NCI-H774 (cell line): Measurements from ENCODE around the gene CAMTA1.
"Not testable (repeated sequence)": the region's sequence is repeated elsewhere in the genome, so short reads cannot be mapped to it uniquely, and the experiment has no call there.

ENCODE experiments used
- DNase-seq: peaks from one replicate; lab custom pipeline; 2025; lab: John Stamatoyannopoulos, UW

CAMTA1 gene

DNA sequence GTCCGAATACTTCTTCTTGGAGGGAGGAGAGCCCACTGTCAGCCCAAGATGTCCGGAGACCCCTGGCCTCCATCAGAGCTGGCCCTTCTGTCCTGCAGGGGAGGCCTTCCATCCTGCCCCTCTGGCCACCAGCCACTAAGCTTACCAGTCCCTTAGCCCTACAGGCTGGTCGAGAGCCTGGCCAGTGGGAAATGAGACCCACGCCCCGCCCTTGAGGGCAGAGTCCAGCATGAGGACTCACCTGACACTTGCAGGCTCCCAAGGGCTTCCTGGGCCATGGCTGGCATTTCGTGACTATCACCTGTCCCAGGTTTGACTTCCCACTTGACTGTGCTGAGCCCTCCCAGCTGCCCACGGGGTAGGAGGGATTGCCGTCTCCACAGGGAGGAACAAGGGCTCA is 624.0 kb downstream of the CAMTA1 start:
- DNase-seq = no peak

GRCh38 chr1:7410156-7410555 is 624.9 kb downstream of the CAMTA1 start:
- DNase-seq = no peak

GRCh38 chr1:7417618-7418017 is 632.4 kb downstream of the CAMTA1 start:
- DNase-seq = not testable (repeated sequence)

- no peak for DNase-seq
Measured at GRCh38 chr1:7418442-7419080, 633.3 kb downstream of the CAMTA1 start.

GRCh38 chr1:7420098-7420445 is 634.8 kb downstream of the CAMTA1 start:
- no peak for DNase-seq

GRCh38 chr1:7420470-7421100 is 635.3 kb downstream of the CAMTA1 start:
- no peak for DNase-seq

GRCh38 chr1:7421471-7422075 is 636.3 kb downstream of the CAMTA1 start:
- DNase-seq = no peak

- no peak for DNase-seq
Measured at GRCh38 chr1:7422081-7422480, 636.8 kb downstream of the CAMTA1 start.

DNA sequence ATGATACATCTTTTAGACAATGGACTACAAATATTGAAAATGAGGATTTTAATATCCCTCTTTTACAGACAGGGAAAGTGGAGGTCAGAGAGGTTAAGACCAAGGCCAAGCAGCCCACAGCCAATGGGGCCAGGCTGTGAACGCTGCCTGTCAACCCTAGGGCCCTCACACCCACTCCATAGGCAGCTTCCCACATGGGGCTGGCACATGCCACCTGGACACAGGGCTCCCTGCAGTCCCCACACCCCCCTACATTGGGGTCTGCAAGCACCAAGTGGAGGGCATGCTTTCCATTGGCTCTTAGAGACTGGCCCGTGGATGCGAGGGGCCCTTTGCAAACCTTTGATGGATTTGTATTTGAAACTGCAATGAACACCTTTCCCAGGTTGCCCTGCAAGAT is 637.3 kb downstream of the CAMTA1 start:
- no peak for DNase-seq

GRCh38 chr1:7422966-7423365 is 637.7 kb downstream of the CAMTA1 start:
- DNase-seq = no peak

DNA sequence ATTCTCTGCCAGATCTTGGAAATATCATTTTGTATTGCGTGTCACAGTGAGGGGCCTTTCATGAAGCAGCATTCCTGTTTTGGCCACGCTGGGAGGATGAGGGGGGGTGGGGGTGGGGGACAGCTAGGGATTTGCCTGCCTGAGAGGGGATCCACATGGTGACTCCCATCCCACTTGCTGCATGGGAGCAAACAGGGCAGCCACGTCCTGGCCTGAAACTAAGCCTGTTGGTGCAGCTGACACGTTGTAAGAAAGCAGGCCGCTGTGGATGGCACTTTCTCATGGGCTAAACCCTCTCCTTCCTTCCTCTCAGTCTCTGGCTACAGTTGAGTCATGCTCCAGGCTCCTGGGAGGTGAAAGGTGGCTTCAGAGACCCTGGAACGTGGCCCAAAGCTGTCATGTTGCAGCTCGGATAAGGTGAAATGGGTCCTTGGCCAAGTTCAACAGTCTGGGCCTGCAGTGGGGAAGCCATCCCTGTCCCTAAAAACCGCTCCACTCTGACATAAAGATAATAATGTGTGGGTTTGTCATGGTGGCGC is 639.2 kb downstream of the CAMTA1 start:
- DNase-seq = no peak

- no peak for DNase-seq
Measured at GRCh38 chr1:7425229-7425628, 640.0 kb downstream of the CAMTA1 start.

GRCh38 chr1:7425771-7426170 is 640.5 kb downstream of the CAMTA1 start:
- DNase-seq = no peak

- no peak for DNase-seq
Measured at GRCh38 chr1:7426780-7427604, 641.7 kb downstream of the CAMTA1 start.

- no peak for DNase-seq
Measured at GRCh38 chr1:7427605-7428300, 642.5 kb downstream of the CAMTA1 start.

GRCh38 chr1:7429290-7429689 is 644.0 kb downstream of the CAMTA1 start:
- no peak for DNase-seq

DNA sequence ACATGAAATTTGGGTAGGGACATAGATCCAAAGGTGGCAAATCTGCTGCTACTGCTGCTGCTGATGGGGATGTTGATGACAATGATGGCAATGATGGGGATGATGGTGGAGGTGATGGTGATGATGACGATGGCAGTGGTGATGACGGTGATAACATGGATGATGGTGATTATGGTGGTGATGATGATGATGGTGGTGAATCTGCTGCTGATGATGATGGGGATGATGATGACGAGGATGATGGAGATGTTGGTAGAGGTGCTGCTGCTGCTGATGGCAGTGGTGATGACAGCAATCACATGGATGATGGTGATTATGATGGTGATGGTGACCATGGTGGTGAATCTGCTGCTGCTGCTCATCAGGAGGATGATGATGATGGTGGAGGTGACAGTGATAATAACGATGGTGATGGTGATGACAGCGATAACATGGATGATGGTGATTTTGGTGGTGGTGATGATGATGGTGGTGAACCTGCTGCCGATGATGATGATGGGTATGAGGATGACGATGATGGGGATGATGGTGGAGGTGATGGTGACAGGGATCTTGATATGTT is 644.9 kb downstream of the CAMTA1 start:
- DNase-seq = no peak

GRCh38 chr1:7430691-7431090 is 645.4 kb downstream of the CAMTA1 start:
- no peak for DNase-seq

DNA sequence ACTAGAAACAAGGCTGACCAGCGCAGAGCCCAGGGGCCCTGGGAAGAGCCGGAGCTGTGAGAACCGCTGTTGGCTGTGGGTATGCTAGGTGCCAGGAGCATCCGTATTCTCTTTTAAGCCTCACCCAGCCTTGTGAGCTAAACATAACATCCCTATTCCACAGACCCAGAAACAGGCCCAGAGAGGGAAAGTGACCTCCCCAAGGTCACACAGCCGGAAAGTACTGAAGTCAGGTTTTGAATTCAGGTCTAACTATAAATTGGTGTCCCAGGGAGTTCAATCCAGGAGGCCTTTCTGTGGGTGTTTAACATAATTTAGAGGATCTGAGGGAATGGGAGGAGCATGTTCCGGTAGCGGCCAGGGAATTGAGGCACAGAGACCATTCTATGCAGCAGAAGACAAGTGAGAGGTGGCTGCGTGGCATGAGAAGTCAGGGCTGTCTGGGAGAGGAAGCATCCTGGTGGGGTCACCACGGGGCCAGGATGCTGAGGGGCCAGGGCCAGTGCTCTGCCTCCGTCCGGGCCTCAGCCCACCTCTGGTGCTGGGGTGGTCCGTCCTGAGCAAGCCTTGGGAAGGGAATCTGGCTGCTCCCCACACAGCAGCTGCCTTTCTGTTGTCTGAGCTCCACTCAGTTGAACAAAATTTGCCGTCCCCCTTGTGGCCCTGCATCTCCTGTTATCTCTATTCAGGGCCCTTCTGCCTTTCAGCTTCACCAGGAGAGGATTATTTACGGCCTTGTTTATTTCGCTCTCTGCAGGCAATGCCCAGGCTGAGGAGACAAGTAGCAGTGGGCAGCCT is 647.0 kb downstream of the CAMTA1 start:
- DNase-seq = no peak

GRCh38 chr1:7432900-7433380 is 647.7 kb downstream of the CAMTA1 start:
- DNase-seq = no peak

DNA sequence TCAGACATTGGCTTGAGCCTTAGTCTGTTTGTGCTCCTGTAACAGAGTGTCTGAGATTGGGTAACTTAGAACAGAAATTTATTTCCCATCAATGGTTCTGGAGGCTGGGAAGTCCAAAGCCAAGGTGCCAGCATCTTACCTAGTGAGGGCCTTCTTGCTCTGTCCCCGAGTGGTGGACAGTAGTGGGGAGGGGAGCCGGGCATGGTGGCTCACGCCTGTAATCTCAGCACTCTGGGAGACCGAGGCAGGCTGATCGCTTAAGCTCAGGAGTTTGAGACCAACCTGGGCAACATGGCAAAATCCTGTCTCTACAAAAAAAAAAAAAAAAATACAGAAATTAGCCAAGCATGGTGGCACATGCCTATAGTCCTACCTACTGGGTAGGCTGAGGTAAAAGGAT is 649.3 kb downstream of the CAMTA1 start:
- no peak for DNase-seq
